ENCODE data around the gene PGAP1. TPM values are rescaled to one million over a fixed set of nuclear protein-coding genes. Genes with fewer than 3 reads are reported as not detected.

The PGAP1 gene
- total and polyA plus RNA-seq, 2 of the 8 experiments (the other 6 are each of a cell fraction or from before 2014, with no cell fraction given), result 8.3 to 24.1 TPM

DNA sequence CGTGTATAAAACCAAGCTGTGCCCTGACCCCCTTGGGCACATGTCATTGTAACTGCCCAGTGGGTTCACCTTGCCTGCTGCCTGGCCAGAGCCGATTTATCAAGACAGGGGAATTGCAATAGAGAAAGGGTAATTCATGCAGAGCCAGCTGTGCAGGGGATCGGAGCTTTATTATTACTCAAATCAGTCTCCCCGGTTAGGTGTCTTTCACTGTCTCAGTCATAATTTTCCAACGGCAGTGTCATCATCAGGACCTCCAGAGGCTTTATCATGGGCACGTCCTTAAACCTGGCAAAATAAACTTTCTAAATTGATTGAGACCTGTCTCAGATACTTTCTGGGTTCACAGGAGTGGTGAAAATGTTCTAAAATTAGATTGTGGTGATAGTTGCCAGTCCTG is 29.6 kb upstream of the PGAP1 start (continued):
- TF ChIP-seq, protein P1, sequence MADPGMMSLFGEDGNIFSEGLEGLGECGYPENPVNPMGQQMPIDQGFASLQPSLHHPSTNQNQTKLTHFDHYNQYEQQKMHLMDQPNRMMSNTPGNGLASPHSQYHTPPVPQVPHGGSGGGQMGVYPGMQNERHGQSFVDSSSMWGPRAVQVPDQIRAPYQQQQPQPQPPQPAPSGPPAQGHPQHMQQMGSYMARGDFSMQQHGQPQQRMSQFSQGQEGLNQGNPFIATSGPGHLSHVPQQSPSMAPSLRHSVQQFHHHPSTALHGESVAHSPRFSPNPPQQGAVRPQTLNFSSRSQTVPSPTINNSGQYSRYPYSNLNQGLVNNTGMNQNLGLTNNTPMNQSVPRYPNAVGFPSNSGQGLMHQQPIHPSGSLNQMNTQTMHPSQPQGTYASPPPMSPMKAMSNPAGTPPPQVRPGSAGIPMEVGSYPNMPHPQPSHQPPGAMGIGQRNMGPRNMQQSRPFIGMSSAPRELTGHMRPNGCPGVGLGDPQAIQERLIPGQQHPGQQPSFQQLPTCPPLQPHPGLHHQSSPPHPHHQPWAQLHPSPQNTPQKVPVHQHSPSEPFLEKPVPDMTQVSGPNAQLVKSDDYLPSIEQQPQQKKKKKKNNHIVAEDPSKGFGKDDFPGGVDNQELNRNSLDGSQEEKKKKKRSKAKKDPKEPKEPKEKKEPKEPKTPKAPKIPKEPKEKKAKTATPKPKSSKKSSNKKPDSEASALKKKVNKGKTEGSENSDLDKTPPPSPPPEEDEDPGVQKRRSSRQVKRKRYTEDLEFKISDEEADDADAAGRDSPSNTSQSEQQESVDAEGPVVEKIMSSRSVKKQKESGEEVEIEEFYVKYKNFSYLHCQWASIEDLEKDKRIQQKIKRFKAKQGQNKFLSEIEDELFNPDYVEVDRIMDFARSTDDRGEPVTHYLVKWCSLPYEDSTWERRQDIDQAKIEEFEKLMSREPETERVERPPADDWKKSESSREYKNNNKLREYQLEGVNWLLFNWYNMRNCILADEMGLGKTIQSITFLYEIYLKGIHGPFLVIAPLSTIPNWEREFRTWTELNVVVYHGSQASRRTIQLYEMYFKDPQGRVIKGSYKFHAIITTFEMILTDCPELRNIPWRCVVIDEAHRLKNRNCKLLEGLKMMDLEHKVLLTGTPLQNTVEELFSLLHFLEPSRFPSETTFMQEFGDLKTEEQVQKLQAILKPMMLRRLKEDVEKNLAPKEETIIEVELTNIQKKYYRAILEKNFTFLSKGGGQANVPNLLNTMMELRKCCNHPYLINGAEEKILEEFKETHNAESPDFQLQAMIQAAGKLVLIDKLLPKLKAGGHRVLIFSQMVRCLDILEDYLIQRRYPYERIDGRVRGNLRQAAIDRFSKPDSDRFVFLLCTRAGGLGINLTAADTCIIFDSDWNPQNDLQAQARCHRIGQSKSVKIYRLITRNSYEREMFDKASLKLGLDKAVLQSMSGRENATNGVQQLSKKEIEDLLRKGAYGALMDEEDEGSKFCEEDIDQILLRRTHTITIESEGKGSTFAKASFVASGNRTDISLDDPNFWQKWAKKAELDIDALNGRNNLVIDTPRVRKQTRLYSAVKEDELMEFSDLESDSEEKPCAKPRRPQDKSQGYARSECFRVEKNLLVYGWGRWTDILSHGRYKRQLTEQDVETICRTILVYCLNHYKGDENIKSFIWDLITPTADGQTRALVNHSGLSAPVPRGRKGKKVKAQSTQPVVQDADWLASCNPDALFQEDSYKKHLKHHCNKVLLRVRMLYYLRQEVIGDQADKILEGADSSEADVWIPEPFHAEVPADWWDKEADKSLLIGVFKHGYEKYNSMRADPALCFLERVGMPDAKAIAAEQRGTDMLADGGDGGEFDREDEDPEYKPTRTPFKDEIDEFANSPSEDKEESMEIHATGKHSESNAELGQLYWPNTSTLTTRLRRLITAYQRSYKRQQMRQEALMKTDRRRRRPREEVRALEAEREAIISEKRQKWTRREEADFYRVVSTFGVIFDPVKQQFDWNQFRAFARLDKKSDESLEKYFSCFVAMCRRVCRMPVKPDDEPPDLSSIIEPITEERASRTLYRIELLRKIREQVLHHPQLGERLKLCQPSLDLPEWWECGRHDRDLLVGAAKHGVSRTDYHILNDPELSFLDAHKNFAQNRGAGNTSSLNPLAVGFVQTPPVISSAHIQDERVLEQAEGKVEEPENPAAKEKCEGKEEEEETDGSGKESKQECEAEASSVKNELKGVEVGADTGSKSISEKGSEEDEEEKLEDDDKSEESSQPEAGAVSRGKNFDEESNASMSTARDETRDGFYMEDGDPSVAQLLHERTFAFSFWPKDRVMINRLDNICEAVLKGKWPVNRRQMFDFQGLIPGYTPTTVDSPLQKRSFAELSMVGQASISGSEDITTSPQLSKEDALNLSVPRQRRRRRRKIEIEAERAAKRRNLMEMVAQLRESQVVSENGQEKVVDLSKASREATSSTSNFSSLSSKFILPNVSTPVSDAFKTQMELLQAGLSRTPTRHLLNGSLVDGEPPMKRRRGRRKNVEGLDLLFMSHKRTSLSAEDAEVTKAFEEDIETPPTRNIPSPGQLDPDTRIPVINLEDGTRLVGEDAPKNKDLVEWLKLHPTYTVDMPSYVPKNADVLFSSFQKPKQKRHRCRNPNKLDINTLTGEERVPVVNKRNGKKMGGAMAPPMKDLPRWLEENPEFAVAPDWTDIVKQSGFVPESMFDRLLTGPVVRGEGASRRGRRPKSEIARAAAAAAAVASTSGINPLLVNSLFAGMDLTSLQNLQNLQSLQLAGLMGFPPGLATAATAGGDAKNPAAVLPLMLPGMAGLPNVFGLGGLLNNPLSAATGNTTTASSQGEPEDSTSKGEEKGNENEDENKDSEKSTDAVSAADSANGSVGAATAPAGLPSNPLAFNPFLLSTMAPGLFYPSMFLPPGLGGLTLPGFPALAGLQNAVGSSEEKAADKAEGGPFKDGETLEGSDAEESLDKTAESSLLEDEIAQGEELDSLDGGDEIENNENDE (IDR thresholded peaks at IDR 0.05; ENCODE audit: insufficient replicate concordance, low read length), result no peak
- TF ChIP-seq CHD2 (IDR thresholded peaks at IDR 0.05; ENCODE audit: low read length) (no peak), RXRA (IDR thresholded peaks at IDR 0.05; ENCODE audit: insufficient read depth, low read depth, low read length) (no peak)
- TF ChIP-seq, protein P2, sequence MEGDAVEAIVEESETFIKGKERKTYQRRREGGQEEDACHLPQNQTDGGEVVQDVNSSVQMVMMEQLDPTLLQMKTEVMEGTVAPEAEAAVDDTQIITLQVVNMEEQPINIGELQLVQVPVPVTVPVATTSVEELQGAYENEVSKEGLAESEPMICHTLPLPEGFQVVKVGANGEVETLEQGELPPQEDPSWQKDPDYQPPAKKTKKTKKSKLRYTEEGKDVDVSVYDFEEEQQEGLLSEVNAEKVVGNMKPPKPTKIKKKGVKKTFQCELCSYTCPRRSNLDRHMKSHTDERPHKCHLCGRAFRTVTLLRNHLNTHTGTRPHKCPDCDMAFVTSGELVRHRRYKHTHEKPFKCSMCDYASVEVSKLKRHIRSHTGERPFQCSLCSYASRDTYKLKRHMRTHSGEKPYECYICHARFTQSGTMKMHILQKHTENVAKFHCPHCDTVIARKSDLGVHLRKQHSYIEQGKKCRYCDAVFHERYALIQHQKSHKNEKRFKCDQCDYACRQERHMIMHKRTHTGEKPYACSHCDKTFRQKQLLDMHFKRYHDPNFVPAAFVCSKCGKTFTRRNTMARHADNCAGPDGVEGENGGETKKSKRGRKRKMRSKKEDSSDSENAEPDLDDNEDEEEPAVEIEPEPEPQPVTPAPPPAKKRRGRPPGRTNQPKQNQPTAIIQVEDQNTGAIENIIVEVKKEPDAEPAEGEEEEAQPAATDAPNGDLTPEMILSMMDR (IDR thresholded peaks at IDR 0.05; ENCODE audit: control extremely low read depth in 1 of 3, insufficient read depth in 1 of 3, low read depth in 1 of 3, low read length in 3 of 3), result no peak

Data from H1 (cell line).